Lung (tissue), 12 donors: Measurements from ENCODE around the gene EEF1A2. TPM values are rescaled to one million over a fixed set of nuclear protein-coding genes. Genes with fewer than 3 reads are reported as not detected.

Experiments used
- ATAC-seq: fragments of 200-7000 bp; cut with Tn5 transposase; one replicate; pipeline ENCODE4 v1.9.1; 2020; ENCODE audit warnings: moderate number of reproducible peaks; ENCODE audit not compliant: insufficient read depth, low FRiP score
- DNase-seq, 3 donors: peaks; one replicate each; pipeline ENCODE4 v3.0.0-alpha.2; 2013 to 2017
- H3K27ac ChIP-seq, 2 donors: one replicate each; pipeline ENCODE4 v1.5.1; 2013; ENCODE audit warnings: mild to moderate bottlenecking in 2 of 2, moderate library complexity in 2 of 2, control low read depth in 1 of 2, inconsistent platforms in 1 of 2, low read depth in 1 of 2, low read length in 1 of 2
- H3K27me3 ChIP-seq, 3 donors: one replicate each; pipeline ENCODE4 v1.5.1; 2013; ENCODE audit warnings: low read length in 2 of 3; ENCODE audit not compliant: control insufficient read depth in 3 of 3, insufficient read depth in 3 of 3
- H3K36me3 ChIP-seq, 4 donors: one replicate each; pipeline ENCODE4 v1.5.1; 2013; ENCODE audit warnings: low read length in 4 of 4, mild to moderate bottlenecking in 1 of 4, moderate library complexity in 1 of 4; ENCODE audit not compliant: control insufficient read depth in 4 of 4, insufficient read depth in 4 of 4
- H3K4me1 ChIP-seq, 5 donors: one replicate each; pipeline ENCODE4 v1.5.1; 2013; ENCODE audit warnings: low read length in 5 of 5, mild to moderate bottlenecking in 2 of 5, moderate library complexity in 1 of 5; ENCODE audit not compliant: control insufficient read depth in 5 of 5, insufficient read depth in 5 of 5
- H3K4me3 ChIP-seq: one replicate; pipeline ENCODE4 v1.5.1; 2013; ENCODE audit warnings: mild to moderate bottlenecking, control low read depth, moderate library complexity
- H3K9ac ChIP-seq, 2 donors: one replicate each; pipeline ENCODE4 v1.5.1; 2013; ENCODE audit warnings: low read length in 2 of 2, control low read depth in 1 of 2; ENCODE audit not compliant: insufficient read depth in 1 of 2
- H3K9me3 ChIP-seq, 4 donors: one replicate each; pipeline ENCODE4 v1.5.1; 2013; ENCODE audit warnings: low read length in 3 of 4, mild to moderate bottlenecking in 1 of 4, moderate library complexity in 1 of 4; ENCODE audit not compliant: control insufficient read depth in 4 of 4, insufficient read depth in 3 of 4
- CTCF ChIP-seq: IDR thresholded peaks from 2 replicates; pipeline ENCODE4 v1.5.1; 2012; ENCODE audit warnings: mild to moderate bottlenecking; ENCODE audit errors: control extremely low read depth, extremely low read depth
- WGBS, 2 donors: extraction: QIAGEN DNeasy Blood & Tissue Kit; methylation state at CpG; one replicate each; pipeline ENCODE4 v1.1.7; 2013; 5-methylcytosine and 5-hydroxymethylcytosine counted together
- polyA plus RNA-seq, 2 donors: library from polyadenylated mRNA; stranded (reverse); fragments of 200-250 nt; gene quantifications; one replicate each; pipeline ENCODE4 v1.2.1, GENCODE V29; 2013
- total RNA-seq, 2 donors: library from RNA; depleted of rRNA in 1 of 2; stranded (reverse); fragments of >200 nt in 1 of 2; gene quantifications; one replicate each; pipeline ENCODE4 v1.2.1, GENCODE V29; 2014 to 2021
- donor health status: control.
- donor health status: control.
- donor health status: Bipolar disorder and iron deficiency.
- donor health status: healthy.
- donor health status: DM: yes; HTN: yes; CAD: no.

The EEF1A2 gene
- total and polyA plus RNA-seq, 4 donors, result 0.47 to 1.9 (median 1.0) TPM

- Histone ChIP-seq H3K9me3 (peaks cover 0 to 3% (median 0%) of the 10 kb centered on the region in 4 donors), H3K36me3 (no peaks in the 10 kb centered on the region), H3K4me3 (no peak overlapping the region), H3K27ac (no peak overlapping the region), H3K4me1 (peaks cover 0 to 5% (median 0%) of the 10 kb centered on the region in 5 donors), H3K27me3 (peaks cover 10 to 37% (median 20%) of the 10 kb centered on the region in 3 donors), H3K9ac (no peak overlapping the region)
- no peak for DNase-seq
- no peak for ATAC-seq
- WGBS, 2 donors, result 62 to 71% methylated on average over 13 of the region's 13 CpGs
- no peak for TF ChIP-seq CTCF
These were observed 5.3 kb downstream of the EEF1A2 start for GRCh38 chr20:63493563-63494020.

- H3K4me1 ChIP-seq, result peaks cover 0 to 5% (median 0%) of the 10 kb centered on the region in 5 donors
- no peaks in the 10 kb centered on the region for H3K36me3 ChIP-seq
- H3K27ac ChIP-seq, result no peak overlapping the region
- H3K9me3 ChIP-seq, result peaks cover 0 to 5% (median 0%) of the 10 kb centered on the region in 4 donors
- WGBS, 2 donors, result 92 to 96% methylated on average over 14 of the region's 14 CpGs
- H3K27me3 ChIP-seq, result peaks cover 12 to 31% (median 20%) of the 10 kb centered on the region in 3 donors
- ATAC-seq (no peak), DNase-seq (no peak)
- TF ChIP-seq CTCF, result no peak
- no peak overlapping the region for H3K9ac ChIP-seq
- H3K4me3 ChIP-seq, result no peak overlapping the region
These were observed 5.9 kb downstream of the EEF1A2 start for GRCh38 chr20:63492982-63493381.

GRCh38 chr20:63492518-63492917 lies 6.4 kb downstream of the EEF1A2 start:
- peaks cover 10 to 31% (median 21%) of the 10 kb centered on the region in 3 donors for H3K27me3 ChIP-seq
- no peak overlapping the region for H3K4me3 ChIP-seq
- DNase-seq (no peak), ATAC-seq (no peak)
- H3K9ac ChIP-seq, result no peak overlapping the region
- WGBS, 2 donors, result 93 to 95% methylated on average over 2 of the region's 2 CpGs
- peaks cover 0 to 5% (median 0%) of the 10 kb centered on the region in 5 donors for H3K4me1 ChIP-seq
- peaks cover 0 to 5% (median 0%) of the 10 kb centered on the region in 4 donors for H3K9me3 ChIP-seq
- no peak for TF ChIP-seq CTCF
- H3K36me3 ChIP-seq, result no peaks in the 10 kb centered on the region
- H3K27ac ChIP-seq, result no peak overlapping the region
